ENCODE results near the gene IZUMO3.
"Not testable (repeated sequence)": the region's sequence is repeated elsewhere in the genome, so short reads cannot be mapped to it uniquely, and the experiment has no call there.

Gene IZUMO3

GRCh38 chr9:24545847-24546522, at the start of gene IZUMO3:
IZUMO3 (minus strand) TSS chr9:24545897; CDS start chr9:24545649, 248 bp downstream.
- DNase-seq (ENCODE audit: low spot score): no peak

GRCh38 chr9:24594234-24594850, 48.6 kb upstream of the IZUMO3 start:
- no peak for DNase-seq (ENCODE audit: low spot score)

DNA sequence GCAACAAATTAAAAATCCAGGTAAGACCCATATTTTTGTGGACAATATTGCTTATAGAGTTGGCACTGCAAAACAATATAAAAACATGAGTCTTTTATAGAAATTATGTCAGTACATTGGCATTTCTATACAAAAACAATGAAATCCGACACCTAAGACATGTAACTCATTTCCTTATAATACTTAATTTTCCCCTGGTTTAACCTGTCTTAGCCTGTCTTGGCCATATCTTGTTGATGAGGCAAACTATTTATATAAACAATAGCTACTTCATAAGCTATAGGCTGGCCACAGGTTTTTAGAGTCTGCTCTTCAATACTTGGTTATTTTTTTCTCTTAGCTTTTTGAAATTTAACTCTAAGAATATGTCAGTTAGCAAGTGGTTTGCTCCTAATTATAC, 44.7 kb upstream of the IZUMO3 start:
- no peak for DNase-seq (ENCODE audit: low spot score)

GRCh38 chr9:24587883-24588282, 42.2 kb upstream of the IZUMO3 start:
- DNase-seq (ENCODE audit: low spot score): no peak

- no peak for DNase-seq (ENCODE audit: low spot score)
Measured at GRCh38 chr9:24582146-24583126, 36.7 kb upstream of the IZUMO3 start.

GRCh38 chr9:24580005-24580404, 34.3 kb upstream of the IZUMO3 start:
- not testable (repeated sequence) for DNase-seq (ENCODE audit: low spot score)

DNA sequence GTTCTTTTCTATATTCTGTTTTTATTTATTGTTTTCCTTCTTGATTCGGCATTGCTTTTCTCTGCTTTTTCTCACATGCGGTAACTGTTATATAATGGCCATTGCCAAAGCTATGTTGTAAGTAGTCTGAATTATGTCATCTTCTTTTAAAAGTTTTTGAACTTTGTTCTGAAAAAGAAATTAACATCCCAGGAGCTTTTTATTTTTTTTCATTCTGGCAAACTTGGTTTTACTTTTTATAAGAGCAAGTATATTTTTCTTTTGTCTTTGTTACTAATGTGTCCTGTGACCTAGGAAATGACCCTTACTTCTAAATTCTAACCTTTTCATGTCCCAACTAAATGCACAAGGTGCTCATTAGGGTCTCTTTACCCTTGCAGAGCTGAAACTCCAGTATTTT, 26.7 kb upstream of the IZUMO3 start:
- DNase-seq (ENCODE audit: low spot score): no peak

GRCh38 chr9:24561957-24562356, 16.3 kb upstream of the IZUMO3 start:
- DNase-seq (ENCODE audit: low spot score): no peak

GRCh38 chr9:24553183-24553552, 7.5 kb upstream of the IZUMO3 start:
- no peak for DNase-seq (ENCODE audit: low spot score)

GRCh38 chr9:24552526-24553182, 7.0 kb upstream of the IZUMO3 start:
- no peak for DNase-seq (ENCODE audit: low spot score)

GRCh38 chr9:24545285-24545684, 412 bp downstream of the IZUMO3 start:
- DNase-seq (ENCODE audit: low spot score): no peak

GRCh38 chr9:24518545-24518944, 27.2 kb downstream of the IZUMO3 start:
- DNase-seq (ENCODE audit: low spot score): no peak

DNA sequence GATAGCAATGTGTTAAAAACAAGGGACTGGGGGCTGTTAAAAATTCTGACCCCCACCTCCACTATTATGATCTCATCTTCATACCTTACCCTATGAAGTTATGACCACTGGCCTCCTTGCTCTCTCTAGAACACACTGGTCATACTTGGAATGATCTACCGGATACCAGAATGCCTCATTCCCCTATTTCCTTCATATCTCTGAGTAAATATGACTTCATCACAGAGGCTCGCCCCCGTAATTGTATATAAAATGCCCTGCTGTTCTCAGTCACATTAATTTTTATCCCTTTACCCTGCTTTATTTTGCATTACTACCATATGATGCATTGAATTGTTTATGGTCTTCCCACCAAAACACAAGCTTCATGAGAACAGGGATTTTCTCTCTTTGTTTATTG, 29.2 kb downstream of the IZUMO3 start:
- no peak for DNase-seq (ENCODE audit: low spot score)

GRCh38 chr9:24509850-24510249, 35.8 kb downstream of the IZUMO3 start:
- DNase-seq (ENCODE audit: low spot score): no peak

DNA sequence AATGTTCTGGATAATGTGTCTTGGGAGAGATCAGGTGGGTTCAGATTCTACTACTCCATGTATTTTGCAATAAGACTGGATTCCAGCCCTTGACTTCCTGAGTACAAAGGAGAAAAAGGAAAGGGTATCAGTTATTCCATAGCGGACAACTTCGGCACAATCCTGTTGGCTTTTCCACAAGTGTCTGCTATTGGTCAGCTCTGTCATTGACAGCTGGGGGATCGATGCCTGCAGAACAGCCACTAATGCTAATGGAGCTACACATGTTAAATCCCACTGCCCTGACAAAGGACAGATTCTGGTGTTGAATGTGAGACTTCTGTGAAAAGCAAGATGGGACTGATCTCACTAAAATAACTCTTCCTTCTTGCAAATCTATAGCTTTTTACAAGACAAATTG, 41.2 kb downstream of the IZUMO3 start:
- DNase-seq (ENCODE audit: low spot score): no peak

DNA sequence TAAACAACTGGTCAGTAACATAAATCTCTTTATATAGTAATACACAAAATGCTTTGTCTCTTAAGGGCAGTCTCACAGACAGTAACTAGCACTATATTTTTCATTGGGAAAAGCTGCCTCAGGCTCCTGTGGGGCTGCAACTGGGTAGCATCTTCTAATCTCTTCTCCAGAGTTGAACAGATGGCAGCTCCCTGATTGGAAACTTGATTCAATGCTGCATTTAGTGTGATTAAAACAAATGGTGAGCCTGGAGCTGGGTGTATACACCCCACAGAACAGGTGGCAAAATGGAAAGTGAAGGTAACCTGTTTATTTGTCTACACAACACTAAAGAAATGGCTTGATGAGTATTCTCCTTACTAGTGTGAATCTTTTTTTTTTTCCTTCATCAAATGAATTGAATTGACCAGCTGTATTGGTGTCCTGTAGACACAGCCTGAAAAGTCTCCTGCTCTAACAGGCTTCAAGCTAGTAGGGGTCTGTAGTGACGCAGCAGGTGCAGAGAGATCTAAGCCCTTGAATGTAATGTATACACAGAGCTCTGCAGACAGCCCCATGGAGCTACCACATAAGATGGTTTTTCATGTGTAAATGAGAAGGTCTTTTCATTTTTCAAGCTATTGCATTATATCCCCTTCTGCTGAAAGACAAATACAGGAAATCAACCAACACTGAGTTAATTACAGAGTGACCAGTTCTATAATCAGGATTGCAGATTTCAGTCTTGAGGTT, 43.3 kb downstream of the IZUMO3 start:
- DNase-seq (ENCODE audit: low spot score): no peak

DNA sequence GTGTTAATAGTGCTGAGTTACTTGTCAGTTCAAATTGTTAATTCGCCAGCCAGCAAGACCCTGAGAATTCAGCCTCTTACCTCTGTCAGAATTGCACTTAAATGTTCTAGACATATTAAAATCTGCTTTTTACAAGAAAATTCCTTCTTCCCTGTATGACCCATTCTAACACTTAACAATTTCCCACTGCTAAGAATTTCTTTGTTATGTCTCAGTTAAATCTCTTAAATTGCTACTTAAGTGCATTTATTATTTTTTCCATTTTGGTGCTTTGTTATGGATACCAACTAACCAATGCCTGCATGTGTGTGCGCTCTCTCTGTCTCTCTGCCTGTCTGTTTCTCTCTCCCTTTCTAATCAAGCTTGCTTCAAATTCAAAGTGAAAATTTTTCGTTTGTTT, 44.9 kb downstream of the IZUMO3 start:
- no peak for DNase-seq (ENCODE audit: low spot score)

GRCh38 chr9:24498632-24499031, 47.1 kb downstream of the IZUMO3 start:
- DNase-seq (ENCODE audit: low spot score): no peak

DNA sequence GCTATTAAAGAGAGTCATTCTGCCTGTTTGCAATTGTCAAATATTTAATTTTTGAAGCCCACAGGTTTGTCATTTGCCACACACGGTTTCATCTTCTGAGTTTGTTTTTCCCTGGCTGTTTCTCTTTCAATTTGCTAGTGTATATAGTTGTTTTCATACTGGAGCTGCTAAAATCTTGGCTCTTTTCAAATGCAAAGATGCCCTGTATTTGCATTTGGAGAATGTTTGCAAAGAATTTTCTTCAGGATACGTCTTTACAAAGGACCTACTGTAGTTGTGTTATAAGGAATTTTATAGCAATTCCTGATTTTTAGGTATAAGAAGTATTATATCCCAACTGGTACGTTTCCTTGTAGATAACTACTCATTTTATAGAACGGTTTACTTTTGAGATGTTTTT, 48.0 kb downstream of the IZUMO3 start:
- DNase-seq (ENCODE audit: low spot score): no peak
